ENCODE results near the gene MED28. TPM values are rescaled to one million over a fixed set of nuclear protein-coding genes. Genes with fewer than 3 reads are reported as not detected.

Gene MED28
- total RNA-seq, 1 donor from 2014 or later = 113 TPM

DNA sequence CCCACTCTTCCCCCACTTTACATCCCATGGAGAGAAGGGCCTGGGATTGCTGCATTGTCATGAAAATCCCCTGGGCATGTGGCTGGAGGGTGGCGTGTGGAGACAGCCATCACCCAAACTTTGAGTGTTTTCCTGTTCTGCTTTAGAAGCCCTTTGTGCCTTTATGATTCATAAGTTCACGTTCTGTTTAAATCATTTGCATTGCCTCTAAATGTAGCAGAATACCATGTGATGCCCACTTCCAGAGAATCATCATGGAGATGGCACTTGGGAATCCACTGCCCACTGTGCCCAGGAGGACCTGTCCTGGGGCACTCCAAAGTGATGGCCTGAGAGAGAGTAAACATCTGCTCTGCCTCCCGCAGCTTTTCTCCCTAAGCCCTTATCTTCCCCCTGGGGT, 52.8 kb downstream of the MED28 start:
- H3K4me3 Mint-ChIP-seq = no peak overlapping the region
- H3K27ac Mint-ChIP-seq = no peak overlapping the region

GRCh38 chr4:17667653-17668201, 53.3 kb downstream of the MED28 start:
- DNase-seq (ENCODE audit: low spot score in 2 of 2, unreplicated experiment in 2 of 2) = no peak
- Mint-ChIP-seq H3K4me3 (no peak overlapping the region), H3K4me1 (no peaks in the 10 kb centered on the region), H3K27me3 (ENCODE audit: low read depth) (peaks cover 13% of the 10 kb centered on the region), H3K27ac (no peak overlapping the region), H3K36me3 (no peaks in the 10 kb centered on the region), H3K9me3 (peaks cover 14% of the 10 kb centered on the region)
- TF ChIP-seq, protein P1, sequence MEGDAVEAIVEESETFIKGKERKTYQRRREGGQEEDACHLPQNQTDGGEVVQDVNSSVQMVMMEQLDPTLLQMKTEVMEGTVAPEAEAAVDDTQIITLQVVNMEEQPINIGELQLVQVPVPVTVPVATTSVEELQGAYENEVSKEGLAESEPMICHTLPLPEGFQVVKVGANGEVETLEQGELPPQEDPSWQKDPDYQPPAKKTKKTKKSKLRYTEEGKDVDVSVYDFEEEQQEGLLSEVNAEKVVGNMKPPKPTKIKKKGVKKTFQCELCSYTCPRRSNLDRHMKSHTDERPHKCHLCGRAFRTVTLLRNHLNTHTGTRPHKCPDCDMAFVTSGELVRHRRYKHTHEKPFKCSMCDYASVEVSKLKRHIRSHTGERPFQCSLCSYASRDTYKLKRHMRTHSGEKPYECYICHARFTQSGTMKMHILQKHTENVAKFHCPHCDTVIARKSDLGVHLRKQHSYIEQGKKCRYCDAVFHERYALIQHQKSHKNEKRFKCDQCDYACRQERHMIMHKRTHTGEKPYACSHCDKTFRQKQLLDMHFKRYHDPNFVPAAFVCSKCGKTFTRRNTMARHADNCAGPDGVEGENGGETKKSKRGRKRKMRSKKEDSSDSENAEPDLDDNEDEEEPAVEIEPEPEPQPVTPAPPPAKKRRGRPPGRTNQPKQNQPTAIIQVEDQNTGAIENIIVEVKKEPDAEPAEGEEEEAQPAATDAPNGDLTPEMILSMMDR (IDR thresholded peaks at IDR 0.05; ENCODE audit: unreplicated experiment) = no peak

More for the DNA sequence above, 52.8 kb downstream of the MED28 start:
- DNase-seq (ENCODE audit: low spot score in 2 of 2, unreplicated experiment in 2 of 2) = no peak
- TF ChIP-seq, protein P1 (IDR thresholded peaks at IDR 0.05; ENCODE audit: unreplicated experiment) = no peak
- no peaks in the 10 kb centered on the region for H3K4me1 Mint-ChIP-seq
- no peaks in the 10 kb centered on the region for H3K36me3 Mint-ChIP-seq
- peaks cover 11% of the 10 kb centered on the region for H3K9me3 Mint-ChIP-seq
- peaks cover 13% of the 10 kb centered on the region for H3K27me3 Mint-ChIP-seq (ENCODE audit: low read depth)

- Mint-ChIP-seq H3K4me3 (no peak overlapping the region), H3K4me1 (no peaks in the 10 kb centered on the region), H3K27me3 (ENCODE audit: low read depth) (peaks cover 12% of the 10 kb centered on the region), H3K27ac (no peak overlapping the region), H3K9me3 (peaks cover 32% of the 10 kb centered on the region), H3K36me3 (no peaks in the 10 kb centered on the region)
- DNase-seq (ENCODE audit: low spot score in 2 of 2, unreplicated experiment in 2 of 2) = no peak
- TF ChIP-seq, protein P1 (IDR thresholded peaks at IDR 0.05; ENCODE audit: unreplicated experiment) = no peak
Observed at GRCh38 chr4:17670423-17670822, 56.0 kb downstream of the MED28 start.

DNA sequence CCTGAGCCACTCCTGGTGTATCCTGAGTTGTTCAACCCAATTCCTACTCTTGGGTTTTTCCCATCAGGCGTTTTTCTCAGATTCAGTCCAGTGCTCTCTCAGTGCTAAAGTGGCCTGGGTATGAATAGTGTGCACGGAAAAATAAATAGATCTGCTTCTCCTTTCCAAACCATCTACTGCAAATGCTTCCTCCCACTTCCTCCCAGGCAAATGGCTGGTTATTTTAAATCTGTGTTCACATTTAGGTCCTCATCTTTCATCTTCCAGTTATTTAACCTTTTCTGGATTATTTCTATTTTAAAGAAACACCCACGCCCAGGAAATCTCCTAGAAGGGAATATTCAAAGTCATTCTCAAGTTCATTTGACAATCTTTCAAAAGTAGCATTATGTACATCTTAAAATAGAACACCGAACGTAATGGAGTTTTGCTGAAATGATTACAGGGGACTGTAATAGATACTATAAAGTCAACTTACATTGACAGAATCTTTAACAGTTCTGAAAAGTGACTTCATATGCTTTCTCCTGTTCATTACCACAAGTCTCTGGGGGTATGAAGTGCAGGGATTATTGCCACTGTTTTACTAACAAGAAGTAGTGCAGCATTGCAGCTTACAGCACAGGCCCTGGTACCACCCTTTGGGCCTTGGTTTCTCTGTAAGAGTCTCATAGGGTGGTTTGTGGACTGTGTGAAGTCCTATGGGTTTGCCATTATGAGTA, 66.3 kb downstream of the MED28 start:
- no peak overlapping the region for H3K27ac Mint-ChIP-seq
- DNase-seq (ENCODE audit: low spot score in 2 of 2, unreplicated experiment in 2 of 2) = no peak
- no peak overlapping the region for H3K4me3 Mint-ChIP-seq
- no peaks in the 10 kb centered on the region for H3K4me1 Mint-ChIP-seq
- peaks cover 10% of the 10 kb centered on the region for H3K27me3 Mint-ChIP-seq (ENCODE audit: low read depth)
- peaks cover 32% of the 10 kb centered on the region for H3K9me3 Mint-ChIP-seq
- H3K36me3 Mint-ChIP-seq = no peaks in the 10 kb centered on the region
- TF ChIP-seq, protein P1 (IDR thresholded peaks at IDR 0.05; ENCODE audit: unreplicated experiment) = no peak

GRCh38 chr4:17681281-17682221, 67.1 kb downstream of the MED28 start:
- Mint-ChIP-seq H3K4me1 (no peaks in the 10 kb centered on the region), H3K4me3 (no peak overlapping the region), H3K27me3 (ENCODE audit: low read depth) (peaks cover 10% of the 10 kb centered on the region), H3K9me3 (peaks cover 32% of the 10 kb centered on the region), H3K36me3 (no peaks in the 10 kb centered on the region), H3K27ac (no peak overlapping the region)
- TF ChIP-seq, protein P1 (IDR thresholded peaks at IDR 0.05; ENCODE audit: unreplicated experiment) = no peak
- no peak for DNase-seq (ENCODE audit: low spot score in 2 of 2, unreplicated experiment in 2 of 2)
